ENCODE measurements around the gene TXN2.

- TF ChIP-seq CTCF (conservative IDR thresholded peaks at IDR 0.05; ENCODE audit: low read depth in 2 of 2) (no peak), EZH2 (IDR thresholded peaks at IDR 0.05; ENCODE audit: low read depth, unreplicated experiment) (no peak), ETS1 (IDR thresholded peaks at IDR 0.05) (no peak), ZNF331 (CRISPR knock-in tag; IDR thresholded peaks at IDR 0.05; ENCODE audit: low read depth) (no peak), EZH2phosphoT487 (IDR thresholded peaks at IDR 0.05; ENCODE audit: unreplicated experiment) (no peak), POLR2AphosphoS5 (IDR thresholded peaks at IDR 0.05; ENCODE audit: low read depth) (no peak), REST (IDR thresholded peaks at IDR 0.05; ENCODE audit: unreplicated experiment) (no peak), ZNF114 (CRISPR knock-in tag; IDR thresholded peaks at IDR 0.05) (no peak), CREB1 (CRISPR knock-in tag; IDR thresholded peaks at IDR 0.05; ENCODE audit: low read depth) (no peak), STAT1 (IDR thresholded peaks at IDR 0.05; ENCODE audit: unreplicated experiment) (no peak), JUNB (IDR thresholded peaks at IDR 0.05; ENCODE audit: unreplicated experiment) (no peak)
Measured at GRCh38 chr22:36430863-36431262, 50.6 kb downstream of the TXN2 start.

Measured in GM23338 (cell line).